Peyer's patch (tissue), 4 donors: ENCODE measurements around the gene PSMC5.
"Not testable (repeated sequence)": the region's sequence is repeated elsewhere in the genome, so short reads cannot be mapped to it uniquely, and the experiment has no call there.

Experiments used
- CTCF ChIP-seq, 6 experiments: fragments of 450-650 bp in 4 of 6; fragments of 200-600 bp in 2 of 6; sonication (generic) in 1 of 6; IDR thresholded peaks; one replicate each; pipeline ENCODE4 v1.5.1; 2017 to 2019; ENCODE audit warnings: antibody characterized with exemption in 6 of 6, mild to moderate bottlenecking in 3 of 6, moderate library complexity in 1 of 6
- POLR2A ChIP-seq, 2 donors: fragments of 450-650 bp; IDR thresholded peaks; one replicate each; pipeline ENCODE4 v1.5.1; 2017; ENCODE audit warnings: antibody characterized with exemption in 2 of 2, mild to moderate bottlenecking in 2 of 2, moderate library complexity in 2 of 2

GRCh38 chr17:63869491-63870291, 42.5 kb downstream of the PSMC5 start:
- not testable (repeated sequence) for TF ChIP-seq CTCF, POLR2A (IDR thresholded peaks at IDR 0.05)
